Stimulated activated memory B cell treated with anti-CD40 and anti-IgM and Interleukin-4, amounts not matched to agents 10 μg/mL and 1 μg/mL and 100 μg/mL, for 72 hours (primary cell): Measurements from ENCODE around the gene SLC35F3.

Experiments
- ATAC-seq: fragments of 150-1000 bp; cut with Tn5 transposase; 2 replicates; pipeline ENCODE4 v1.10.0; 2021
- H3K27ac Mint-ChIP-seq: one replicate; pipeline ENCODE4 v1.8.0; 2022; ENCODE audit warnings: mild to moderate bottlenecking, mixed read lengths
- H3K27me3 Mint-ChIP-seq: one replicate; pipeline ENCODE4 v1.8.0; 2022; ENCODE audit warnings: mixed read lengths
- H3K36me3 Mint-ChIP-seq: one replicate; pipeline ENCODE4 v1.8.0; 2022; ENCODE audit warnings: mixed read lengths
- H3K4me1 Mint-ChIP-seq: one replicate; pipeline ENCODE4 v1.8.0; 2022; ENCODE audit warnings: mixed read lengths
- H3K4me3 Mint-ChIP-seq: one replicate; pipeline ENCODE4 v1.8.0; 2022; ENCODE audit warnings: mild to moderate bottlenecking, moderate library complexity, mixed read lengths
- H3K9me3 Mint-ChIP-seq: one replicate; pipeline ENCODE4 v1.8.0; 2022; ENCODE audit warnings: mixed read lengths

Gene SLC35F3

DNA sequence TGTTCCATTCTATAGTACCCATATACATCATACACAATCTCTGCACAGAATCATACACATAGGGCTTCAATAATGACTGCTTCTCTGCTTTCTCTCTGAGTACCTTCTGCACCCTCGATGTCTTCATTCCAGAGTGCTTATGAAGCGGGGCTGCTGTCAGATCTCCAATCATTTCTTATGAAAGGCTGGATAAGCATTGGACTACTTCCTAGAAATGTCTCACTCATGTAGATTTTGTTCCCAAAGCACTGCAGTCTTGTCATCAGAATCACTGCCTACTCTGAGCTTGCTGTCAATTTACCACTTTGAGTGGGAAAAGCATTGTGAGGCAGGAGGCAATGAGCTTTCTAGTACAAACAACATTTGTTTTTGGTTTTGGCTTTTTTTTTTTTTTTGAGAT is 179.0 kb downstream of the SLC35F3 start:
- Mint-ChIP-seq H3K4me3 (no peak overlapping the region), H3K4me1 (no peaks in the 10 kb centered on the region), H3K9me3 (no peaks in the 10 kb centered on the region), H3K27me3 (no peaks in the 10 kb centered on the region), H3K27ac (no peak overlapping the region), H3K36me3 (no peaks in the 10 kb centered on the region)
- no peak for ATAC-seq

DNA sequence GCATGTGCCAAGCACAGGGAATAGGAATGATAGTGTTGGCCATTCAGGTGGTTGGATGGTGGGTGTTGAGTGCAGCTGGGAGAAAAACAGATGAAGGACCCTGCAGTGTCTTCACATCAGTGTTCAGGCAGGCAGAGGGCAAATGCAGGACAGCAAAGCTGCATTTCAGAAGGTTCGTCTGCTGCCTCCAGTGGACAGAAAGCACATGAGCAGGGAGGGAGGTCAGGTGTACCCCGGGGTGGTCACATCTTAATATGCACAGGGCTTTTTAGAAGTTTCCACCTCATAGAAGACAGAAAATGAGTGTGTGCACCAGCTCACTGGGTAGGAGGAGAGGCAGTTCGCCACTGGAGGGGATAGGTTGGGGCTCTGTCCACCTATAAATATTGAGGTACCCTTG is 184.9 kb downstream of the SLC35F3 start:
- no peaks in the 10 kb centered on the region for H3K4me1 Mint-ChIP-seq
- no peak overlapping the region for H3K4me3 Mint-ChIP-seq
- no peaks in the 10 kb centered on the region for H3K36me3 Mint-ChIP-seq
- ATAC-seq, result no peak
- peaks cover 3% of the 10 kb centered on the region for H3K9me3 Mint-ChIP-seq
- no peak overlapping the region for H3K27ac Mint-ChIP-seq
- H3K27me3 Mint-ChIP-seq, result peaks cover 15% of the 10 kb centered on the region

GRCh38 chr1:234090212-234091064 is 186.0 kb downstream of the SLC35F3 start:
- Mint-ChIP-seq H3K9me3 (peaks cover 3% of the 10 kb centered on the region), H3K4me1 (no peaks in the 10 kb centered on the region), H3K36me3 (no peaks in the 10 kb centered on the region), H3K4me3 (no peak overlapping the region), H3K27me3 (peaks cover 15% of the 10 kb centered on the region), H3K27ac (no peak overlapping the region)
- no peak for ATAC-seq

- H3K4me3 Mint-ChIP-seq, result no peak overlapping the region
Observed at GRCh38 chr1:234091065-234091401, 186.6 kb downstream of the SLC35F3 start.

GRCh38 chr1:234091876-234092275 is 187.4 kb downstream of the SLC35F3 start:
- Mint-ChIP-seq H3K36me3 (no peaks in the 10 kb centered on the region), H3K9me3 (peaks cover 3% of the 10 kb centered on the region), H3K4me1 (no peaks in the 10 kb centered on the region), H3K4me3 (no peak overlapping the region), H3K27ac (no peak overlapping the region), H3K27me3 (peaks cover 15% of the 10 kb centered on the region)
- ATAC-seq, result no peak

More at GRCh38 chr1:234091065-234091401, 186.6 kb downstream of the SLC35F3 start:
- ATAC-seq, result no peak
- H3K36me3 Mint-ChIP-seq, result no peaks in the 10 kb centered on the region
- H3K4me1 Mint-ChIP-seq, result no peaks in the 10 kb centered on the region
- H3K27me3 Mint-ChIP-seq, result peaks cover 15% of the 10 kb centered on the region
- H3K9me3 Mint-ChIP-seq, result peaks cover 3% of the 10 kb centered on the region
- H3K27ac Mint-ChIP-seq, result no peak overlapping the region

GRCh38 chr1:234093107-234093506 is 188.6 kb downstream of the SLC35F3 start:
- Mint-ChIP-seq H3K9me3 (peaks cover 3% of the 10 kb centered on the region), H3K27me3 (peaks cover 15% of the 10 kb centered on the region), H3K27ac (no peak overlapping the region), H3K36me3 (no peaks in the 10 kb centered on the region), H3K4me1 (no peaks in the 10 kb centered on the region), H3K4me3 (no peak overlapping the region)
- ATAC-seq, result no peak

DNA sequence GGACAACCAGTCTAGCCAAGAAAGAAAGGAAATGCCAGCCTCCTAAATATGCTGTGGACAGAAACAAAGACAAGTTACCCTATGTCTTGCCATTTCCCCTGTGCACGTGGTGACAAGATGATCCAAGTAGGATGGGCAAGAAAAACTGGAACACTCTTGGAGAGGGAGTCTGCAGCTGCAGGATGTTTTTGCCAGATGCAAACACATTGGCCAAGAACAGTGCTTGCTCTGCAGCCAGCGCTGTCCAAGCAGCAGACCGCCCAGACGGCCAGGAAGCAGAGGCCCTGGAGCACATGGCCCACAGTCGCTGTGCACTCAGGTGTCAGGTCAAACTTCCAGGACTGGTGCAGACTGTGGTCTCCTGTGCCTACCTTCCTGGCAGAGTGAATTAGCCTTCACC is 189.3 kb downstream of the SLC35F3 start:
- Mint-ChIP-seq H3K27me3 (peaks cover 15% of the 10 kb centered on the region), H3K4me3 (no peak overlapping the region), H3K9me3 (peaks cover 3% of the 10 kb centered on the region), H3K4me1 (no peaks in the 10 kb centered on the region), H3K27ac (no peak overlapping the region), H3K36me3 (no peaks in the 10 kb centered on the region)
- ATAC-seq, result no peak

GRCh38 chr1:234094172-234094571 is 189.7 kb downstream of the SLC35F3 start:
- peaks cover 11% of the 10 kb centered on the region for H3K27me3 Mint-ChIP-seq
- no peaks in the 10 kb centered on the region for H3K4me1 Mint-ChIP-seq
- ATAC-seq, result no peak
- no peak overlapping the region for H3K4me3 Mint-ChIP-seq
- H3K9me3 Mint-ChIP-seq, result peaks cover 3% of the 10 kb centered on the region
- H3K36me3 Mint-ChIP-seq, result no peaks in the 10 kb centered on the region
- no peak overlapping the region for H3K27ac Mint-ChIP-seq

- H3K9me3 Mint-ChIP-seq, result no peaks in the 10 kb centered on the region
Observed at GRCh38 chr1:234096161-234096770, 191.8 kb downstream of the SLC35F3 start.

GRCh38 chr1:234102583-234102982 is 198.1 kb downstream of the SLC35F3 start:
- Mint-ChIP-seq H3K36me3 (no peaks in the 10 kb centered on the region), H3K9me3 (no peaks in the 10 kb centered on the region), H3K4me3 (no peak overlapping the region), H3K27ac (no peak overlapping the region), H3K27me3 (peaks cover 34% of the 10 kb centered on the region), H3K4me1 (no peaks in the 10 kb centered on the region)
- ATAC-seq, result no peak

More at GRCh38 chr1:234096161-234096770, 191.8 kb downstream of the SLC35F3 start:
- Mint-ChIP-seq H3K36me3 (no peaks in the 10 kb centered on the region), H3K27me3 (peaks cover 7% of the 10 kb centered on the region), H3K4me3 (no peak overlapping the region), H3K4me1 (no peaks in the 10 kb centered on the region), H3K27ac (no peak overlapping the region)
- no peak for ATAC-seq

DNA sequence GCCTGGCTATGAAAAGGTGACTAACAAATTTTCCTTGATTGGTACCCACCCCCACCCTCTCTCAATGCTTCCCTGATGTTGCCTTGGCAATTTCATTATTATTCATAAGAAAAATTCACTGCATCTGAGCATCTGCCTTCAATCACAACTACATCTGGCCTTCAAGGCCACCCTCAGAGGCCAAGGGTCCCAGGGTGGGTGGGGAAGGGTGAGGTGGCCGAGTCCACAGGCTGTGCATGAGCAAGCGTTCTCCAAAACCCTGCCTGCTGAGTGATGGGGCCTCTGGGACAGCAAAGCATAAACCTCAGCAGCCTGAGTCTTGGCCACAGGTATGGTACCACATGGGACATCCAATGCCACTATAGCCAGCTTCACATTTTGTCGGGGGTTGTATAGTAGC is 198.7 kb downstream of the SLC35F3 start:
- Mint-ChIP-seq H3K27me3 (peaks cover 34% of the 10 kb centered on the region), H3K9me3 (no peaks in the 10 kb centered on the region), H3K36me3 (no peaks in the 10 kb centered on the region), H3K27ac (no peak overlapping the region), H3K4me1 (no peaks in the 10 kb centered on the region), H3K4me3 (no peak overlapping the region)
- ATAC-seq, result no peak

- no peak overlapping the region for H3K27ac Mint-ChIP-seq
- H3K4me3 Mint-ChIP-seq, result no peak overlapping the region
- no peaks in the 10 kb centered on the region for H3K4me1 Mint-ChIP-seq
- no peaks in the 10 kb centered on the region for H3K36me3 Mint-ChIP-seq
- no peak for ATAC-seq
- no peaks in the 10 kb centered on the region for H3K9me3 Mint-ChIP-seq
- H3K27me3 Mint-ChIP-seq, result peaks cover 29% of the 10 kb centered on the region
Observed at GRCh38 chr1:234106032-234106431, 201.6 kb downstream of the SLC35F3 start.

DNA sequence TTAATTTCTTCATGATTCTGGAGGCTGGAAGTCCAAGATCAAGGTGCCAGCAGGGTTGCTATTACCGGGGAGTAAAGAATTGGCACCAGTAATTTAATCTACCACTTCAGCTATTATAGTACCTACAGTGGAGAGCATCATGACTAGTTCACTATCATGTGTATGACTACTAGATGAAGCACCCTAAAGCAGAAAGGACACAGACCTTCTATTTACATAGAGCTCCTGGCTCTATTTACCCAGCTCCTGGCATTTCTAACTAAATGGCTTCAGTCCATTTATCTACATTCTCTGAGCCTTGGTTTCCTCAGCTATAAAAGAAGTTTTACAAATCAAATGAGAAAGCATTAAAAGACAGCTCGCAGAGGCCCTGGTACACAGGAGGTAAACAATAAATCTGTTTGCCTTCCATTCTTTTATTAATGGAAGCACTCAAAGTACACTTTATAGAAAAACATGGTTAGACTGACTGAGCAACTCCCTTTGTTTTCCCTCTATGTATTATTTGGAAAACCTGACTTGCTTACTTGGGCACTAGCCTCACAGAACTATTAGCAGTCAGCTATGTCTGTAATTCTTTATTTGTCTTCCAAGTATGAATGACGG is 203.0 kb downstream of the SLC35F3 start:
- peaks cover 22% of the 10 kb centered on the region for H3K27me3 Mint-ChIP-seq
- no peaks in the 10 kb centered on the region for H3K4me1 Mint-ChIP-seq
- no peak overlapping the region for H3K27ac Mint-ChIP-seq
- no peak overlapping the region for H3K4me3 Mint-ChIP-seq
- H3K36me3 Mint-ChIP-seq, result no peaks in the 10 kb centered on the region
- H3K9me3 Mint-ChIP-seq, result no peaks in the 10 kb centered on the region
- ATAC-seq, result no peak

DNA sequence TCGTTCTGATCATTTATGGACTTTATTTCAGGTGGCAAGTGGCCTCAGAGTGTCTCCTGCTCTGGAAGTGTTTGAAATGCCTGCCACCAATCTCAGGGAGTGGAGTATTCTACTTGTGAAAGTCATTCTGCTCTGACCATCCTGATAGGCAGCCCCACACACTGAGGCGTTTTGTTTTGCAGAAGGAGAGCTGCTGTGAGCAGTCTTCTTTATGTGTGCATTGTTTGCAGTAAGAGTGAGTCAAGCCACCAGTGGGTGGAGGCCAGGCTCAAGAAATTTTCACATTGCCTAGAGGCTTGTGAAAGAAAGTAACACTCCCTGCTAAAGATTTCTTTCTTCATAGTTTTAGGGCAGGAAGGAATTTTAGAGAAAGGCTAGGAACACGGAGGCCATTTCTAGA is 204.4 kb downstream of the SLC35F3 start:
- Mint-ChIP-seq H3K27me3 (peaks cover 24% of the 10 kb centered on the region), H3K36me3 (no peaks in the 10 kb centered on the region), H3K9me3 (no peaks in the 10 kb centered on the region), H3K27ac (no peak overlapping the region), H3K4me3 (no peak overlapping the region), H3K4me1 (no peaks in the 10 kb centered on the region)
- no peak for ATAC-seq

- Mint-ChIP-seq H3K9me3 (no peaks in the 10 kb centered on the region), H3K4me1 (peaks cover 5% of the 10 kb centered on the region), H3K36me3 (no peaks in the 10 kb centered on the region), H3K4me3 (no peak overlapping the region), H3K27me3 (peaks cover 27% of the 10 kb centered on the region), H3K27ac (no peak overlapping the region)
- ATAC-seq, result peak; percentile 22
Observed at GRCh38 chr1:234109840-234110239, 205.4 kb downstream of the SLC35F3 start.
